HG02798 (cell line): ENCODE results near the gene TMX4.

ENCODE experiments used
- ATAC-seq: cut with Tn5 transposase; IDR thresholded peaks from one replicate; pipeline ENCODE4 v1.9.1; 2021; ENCODE audit warnings: mild to moderate bottlenecking; ENCODE audit not compliant: unreplicated experiment, poor library complexity

Gene TMX4

DNA sequence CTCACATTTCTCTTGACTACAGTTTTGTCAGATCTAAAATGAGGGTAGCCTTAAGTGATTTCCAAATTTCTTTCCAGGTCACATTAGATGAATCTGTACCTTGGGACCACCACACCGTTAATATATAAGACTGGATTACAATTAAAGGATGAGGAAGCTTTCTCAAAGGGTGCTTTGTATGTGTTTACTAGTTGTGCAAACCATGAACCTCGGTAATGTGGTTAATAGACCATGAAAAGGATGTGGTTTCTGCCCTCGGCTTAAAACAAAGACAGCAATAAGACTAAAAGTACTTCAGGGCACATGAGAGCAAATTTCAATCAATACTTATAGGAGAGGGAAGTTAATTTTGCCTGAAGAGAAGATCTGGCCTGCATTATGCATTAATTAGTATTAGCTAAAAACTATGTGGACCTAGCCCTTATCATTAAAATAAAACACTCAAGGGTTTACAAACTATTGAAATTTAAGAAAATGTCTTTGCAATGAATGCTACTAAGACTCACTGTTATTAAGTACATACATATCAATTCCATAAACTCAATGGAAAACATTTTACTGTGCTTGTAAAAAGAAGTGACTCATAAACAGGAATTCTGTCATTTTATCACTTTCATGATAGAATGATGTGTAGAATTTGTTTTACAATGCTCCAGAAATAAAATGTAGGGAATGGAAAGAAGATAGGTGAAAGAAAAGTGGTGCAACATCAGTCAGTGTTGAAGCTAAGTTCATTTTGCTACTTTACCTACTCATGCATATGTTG lies 936 bp upstream of the TMX4 start:
- ATAC-seq: peak; percentile 33

- no peak for ATAC-seq
Observed at GRCh38 chr20:8019998-8020247, 362 bp upstream of the TMX4 start.

DNA sequence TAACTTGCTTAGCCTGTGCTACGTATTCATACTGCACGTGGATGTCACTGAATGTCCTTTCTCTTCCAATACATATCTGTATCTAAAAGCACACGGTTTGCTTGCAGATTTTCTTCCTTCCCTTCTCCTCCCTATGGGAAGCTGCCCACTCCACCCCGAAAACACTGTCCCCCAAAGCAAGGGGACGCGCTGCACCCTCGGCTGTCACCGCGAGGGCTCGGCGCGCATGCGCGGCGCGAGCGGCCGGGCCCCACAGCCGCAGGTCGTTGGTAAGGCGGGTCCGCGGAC lies 659 bp downstream of the TMX4 start:
- ATAC-seq: peak; percentile 76

- no peak for ATAC-seq
Observed at GRCh38 chr20:8012724-8013123, 6.8 kb downstream of the TMX4 start.

- no peak for ATAC-seq
Observed at GRCh38 chr20:8008733-8009132, 10.8 kb downstream of the TMX4 start.

GRCh38 chr20:8007490-8007889 lies 12.1 kb downstream of the TMX4 start:
- ATAC-seq: no peak

DNA sequence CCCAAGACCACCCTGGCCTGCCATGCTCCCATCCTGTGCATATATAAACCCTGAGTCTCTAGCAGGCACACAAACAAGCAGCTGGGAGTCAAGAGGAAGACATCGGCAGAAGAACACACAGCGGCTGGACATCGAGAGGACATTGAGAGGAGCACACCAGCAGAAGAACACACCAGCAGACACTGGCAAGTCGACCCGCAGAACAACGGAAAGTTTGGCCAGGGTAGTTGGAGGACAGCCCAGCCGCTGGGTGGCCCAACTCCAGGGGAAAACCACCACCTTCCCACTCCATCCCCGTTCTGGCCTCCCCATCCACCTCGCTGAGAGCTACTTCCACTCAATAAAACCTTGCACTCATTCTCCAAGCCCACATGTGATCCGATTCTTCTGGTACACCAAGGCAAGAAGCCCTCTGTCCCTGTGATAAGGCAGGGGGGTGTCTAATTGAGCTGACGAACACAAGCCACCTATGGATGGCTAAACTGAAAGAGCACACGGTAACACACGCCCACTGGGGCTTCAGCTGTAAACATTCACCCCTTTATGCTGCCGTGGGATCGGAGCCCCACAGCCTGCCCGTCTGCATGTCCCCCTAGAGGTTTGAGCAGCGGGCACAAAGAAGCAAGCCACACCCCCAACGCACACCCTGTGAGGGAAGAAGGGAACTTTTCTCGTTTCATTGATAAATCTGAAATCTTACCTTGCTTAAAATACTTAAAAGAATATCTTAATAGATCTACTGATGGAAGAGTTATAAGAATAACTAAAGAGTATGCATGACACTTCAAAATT lies 13.8 kb downstream of the TMX4 start:
- ATAC-seq: no peak

- no peak for ATAC-seq
Observed at GRCh38 chr20:8005033-8005432, 14.5 kb downstream of the TMX4 start.

DNA sequence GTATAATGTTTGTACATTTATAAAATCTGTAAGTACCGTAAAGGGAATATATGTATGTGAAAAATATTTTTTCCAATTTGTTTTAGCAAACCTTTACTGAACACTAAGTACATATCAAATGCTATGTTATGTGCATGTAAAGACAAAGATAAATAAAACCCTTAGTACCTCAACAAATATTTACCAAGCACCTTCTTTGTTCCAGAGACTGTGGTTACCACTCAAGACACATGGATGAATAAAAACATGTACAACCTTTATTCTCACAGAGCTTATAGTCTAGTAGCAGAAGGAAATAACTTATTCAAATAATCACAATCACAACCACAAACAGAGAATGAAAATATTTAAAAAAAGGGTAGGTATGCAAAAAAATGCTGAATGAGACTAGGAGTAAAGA lies 17.5 kb downstream of the TMX4 start:
- no peak for ATAC-seq

GRCh38 chr20:8000796-8001195 lies 18.8 kb downstream of the TMX4 start:
- ATAC-seq: no peak

GRCh38 chr20:7996898-7997297 lies 22.7 kb downstream of the TMX4 start:
- no peak for ATAC-seq

- ATAC-seq: no peak
Observed at GRCh38 chr20:7994809-7995208, 24.8 kb downstream of the TMX4 start.

DNA sequence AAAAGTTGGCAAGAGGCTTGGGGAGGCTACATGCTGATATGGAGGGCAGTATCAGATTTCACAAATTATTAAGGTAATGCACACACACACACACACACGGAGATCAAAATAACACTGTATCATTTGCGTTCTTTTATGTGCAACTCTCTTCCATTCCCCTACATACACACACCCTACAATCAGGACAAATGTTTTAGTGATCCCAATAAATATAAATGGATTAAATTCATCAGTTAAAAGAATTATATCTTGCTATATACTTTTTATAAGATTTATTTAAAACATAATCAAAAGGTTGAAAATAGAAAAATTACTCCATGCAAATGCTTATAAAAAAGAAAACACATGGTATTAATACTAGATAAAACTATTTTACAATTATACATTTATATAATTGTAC lies 25.9 kb downstream of the TMX4 start:
- ATAC-seq: no peak

- no peak for ATAC-seq
Observed at GRCh38 chr20:7993238-7993637, 26.3 kb downstream of the TMX4 start.

GRCh38 chr20:7990385-7990784 lies 29.2 kb downstream of the TMX4 start:
- no peak for ATAC-seq

DNA sequence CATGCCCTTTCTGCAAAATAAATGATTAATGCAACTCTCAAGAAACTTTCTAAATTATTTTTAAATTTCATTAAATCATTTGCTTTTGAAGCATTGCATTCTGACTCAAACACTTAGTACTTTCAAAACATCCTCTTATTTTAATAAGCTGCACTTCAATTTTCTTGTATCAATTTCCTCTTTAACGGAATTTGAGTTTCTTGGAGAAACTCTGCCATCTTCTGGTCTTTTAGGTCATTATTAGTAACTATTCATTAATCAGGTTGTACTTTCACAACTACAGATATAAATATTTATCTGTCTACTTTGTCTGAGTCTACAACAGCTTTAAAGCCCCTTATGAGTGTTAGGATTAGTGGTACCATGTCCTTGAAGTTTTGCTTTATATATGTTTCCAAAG lies 30.2 kb downstream of the TMX4 start:
- ATAC-seq: no peak

DNA sequence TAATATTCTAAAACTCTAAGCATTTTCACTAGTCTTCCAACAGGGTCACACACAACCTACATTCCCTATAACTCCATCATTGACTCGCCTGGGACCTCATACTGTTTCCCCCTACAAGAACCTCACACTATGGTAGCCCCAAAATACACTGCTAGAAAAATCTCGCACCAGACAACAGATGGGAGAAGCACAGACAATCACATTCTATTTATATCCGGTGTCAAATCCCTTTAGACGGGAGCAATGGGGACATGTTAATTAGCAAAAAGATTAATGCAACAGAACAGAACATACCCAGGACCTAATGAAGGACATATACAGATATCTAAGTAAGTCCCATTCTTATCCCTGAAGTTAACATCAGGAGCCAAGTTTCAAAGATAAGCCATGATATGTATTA lies 33.6 kb downstream of the TMX4 start:
- ATAC-seq: no peak

DNA sequence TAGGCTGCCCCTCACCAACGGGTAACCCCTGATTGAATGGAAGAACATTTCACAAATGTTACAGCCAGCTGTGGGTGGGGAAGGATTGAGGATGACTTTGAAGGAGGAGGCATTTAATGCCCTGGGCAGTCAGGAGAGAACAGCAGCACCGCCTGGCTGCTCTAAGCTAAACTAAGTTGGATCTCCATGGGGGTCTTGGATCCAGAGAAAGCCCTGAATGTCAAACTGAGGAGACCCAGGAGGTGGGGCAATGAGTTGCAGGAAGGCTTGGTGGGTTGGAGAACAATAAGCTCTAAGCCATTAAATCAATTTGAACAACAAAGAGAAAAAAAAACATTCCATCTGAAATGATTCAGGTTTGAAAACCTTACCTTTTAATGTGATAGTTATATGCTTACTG lies 35.4 kb downstream of the TMX4 start:
- ATAC-seq: no peak

DNA sequence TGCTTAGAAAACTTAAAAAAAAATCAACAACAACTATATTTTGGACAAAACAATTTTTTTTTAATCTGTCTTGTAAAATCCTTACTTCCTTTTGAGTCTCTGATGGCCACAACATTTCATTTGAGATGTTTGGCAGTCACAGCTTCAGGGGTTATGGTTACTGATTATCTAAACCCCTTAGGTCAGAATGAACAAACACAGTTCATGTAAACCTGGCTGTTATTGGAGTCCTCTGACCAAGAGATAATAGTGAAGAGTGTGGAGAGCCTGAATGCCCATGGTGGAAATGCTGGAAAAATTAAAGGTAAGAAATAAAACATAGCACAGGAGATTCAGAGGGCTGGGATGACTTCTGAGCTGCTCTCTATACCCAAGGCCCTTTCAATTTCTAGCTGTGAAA lies 38.2 kb downstream of the TMX4 start:
- ATAC-seq: no peak

- peak; percentile 77 for ATAC-seq
Observed at GRCh38 chr20:7980332-7981046, 39.1 kb downstream of the TMX4 start.

DNA sequence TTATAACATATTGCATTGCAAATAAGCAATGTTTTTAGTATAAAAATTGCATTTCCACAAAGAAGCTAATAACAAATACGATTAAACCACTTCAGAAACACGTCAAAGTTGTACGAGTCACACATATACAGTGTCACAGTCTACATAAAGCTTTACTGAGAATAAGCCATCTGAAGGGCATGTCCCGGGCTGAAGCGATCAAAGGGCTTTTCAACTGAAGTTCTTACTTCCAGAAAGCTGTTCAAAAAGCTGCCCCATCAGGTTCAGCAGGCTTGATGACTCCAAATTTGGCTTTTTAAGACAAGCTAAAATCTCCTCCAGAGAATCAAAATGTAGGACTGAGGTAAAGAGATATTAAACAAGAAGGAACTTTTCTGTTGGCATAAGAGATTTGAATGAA lies 41.9 kb downstream of the TMX4 start:
- ATAC-seq: no peak
